Fibroblast of pulmonary artery (primary cell): ENCODE data around the gene P2RX3.

ENCODE experiments used
- DNase-seq: peaks from one replicate; pipeline ENCODE4 v3.0.0-alpha.2; 2010; ENCODE audit warnings: low read depth
- H3K4me3 ChIP-seq: replicated peaks from 2 replicates; pipeline ENCODE4 v1.5.1; 2011; ENCODE audit warnings: low read depth, mild to moderate bottlenecking, control low read depth, low read length, moderate library complexity
- CTCF ChIP-seq: IDR thresholded peaks from 2 replicates; pipeline ENCODE4 v1.5.1; 2011; ENCODE audit warnings: mild to moderate bottlenecking, control low read depth, low read length, inconsistent platforms; ENCODE audit errors: missing control alignments

Gene P2RX3

GRCh38 chr11:57391111-57391510 lies 53.0 kb downstream of the P2RX3 start:
- H3K4me3 ChIP-seq, result no peak overlapping the region
- no peak for DNase-seq
- no peak for TF ChIP-seq CTCF

- TF ChIP-seq CTCF, result no peak
- no peak for DNase-seq
- no peak overlapping the region for H3K4me3 ChIP-seq
Measured at GRCh38 chr11:57391539-57391938, 53.4 kb downstream of the P2RX3 start.

- no peak overlapping the region for H3K4me3 ChIP-seq
- no peak for TF ChIP-seq CTCF
- DNase-seq, result no peak
Measured at GRCh38 chr11:57392066-57392762, 54.1 kb downstream of the P2RX3 start.

- no peak overlapping the region for H3K4me3 ChIP-seq
- no peak for DNase-seq
- no peak for TF ChIP-seq CTCF
Measured at GRCh38 chr11:57392763-57393105, 54.6 kb downstream of the P2RX3 start.

- TF ChIP-seq CTCF, result no peak
- no peak for DNase-seq
- H3K4me3 ChIP-seq, result no peak overlapping the region
Measured at GRCh38 chr11:57394203-57394965, 56.2 kb downstream of the P2RX3 start.

GRCh38 chr11:57395905-57396623 lies 57.9 kb downstream of the P2RX3 start:
- H3K4me3 ChIP-seq, result no peak overlapping the region
- no peak for TF ChIP-seq CTCF

More at GRCh38 chr11:57395905-57396623, 57.9 kb downstream of the P2RX3 start:
- no peak for DNase-seq
